Gastrocnemius medialis (tissue), 4 donors: ENCODE results near the gene MAOA.

ENCODE experiments used
- CTCF ChIP-seq, 5 experiments: fragments of 450-650 bp in 3 of 5; fragments of 200-600 bp in 2 of 5; sonication (generic) in 2 of 5; IDR thresholded peaks in 4 of 5; conservative IDR thresholded peaks in 1 of 5; 1 replicate in 4 of 5; 2 replicates in 1 of 5; pipeline ENCODE4 v1.5.1; 2016 to 2019; ENCODE audit warnings: antibody characterized with exemption in 5 of 5, mild to moderate bottlenecking in 3 of 5, moderate library complexity in 3 of 5
- POLR2A ChIP-seq, 2 donors: fragments of 450-650 bp; IDR thresholded peaks; one replicate each; pipeline ENCODE4 v1.6.1; 2017; ENCODE audit warnings: antibody characterized with exemption in 2 of 2, mild to moderate bottlenecking in 2 of 2, moderate library complexity in 2 of 2

DNA sequence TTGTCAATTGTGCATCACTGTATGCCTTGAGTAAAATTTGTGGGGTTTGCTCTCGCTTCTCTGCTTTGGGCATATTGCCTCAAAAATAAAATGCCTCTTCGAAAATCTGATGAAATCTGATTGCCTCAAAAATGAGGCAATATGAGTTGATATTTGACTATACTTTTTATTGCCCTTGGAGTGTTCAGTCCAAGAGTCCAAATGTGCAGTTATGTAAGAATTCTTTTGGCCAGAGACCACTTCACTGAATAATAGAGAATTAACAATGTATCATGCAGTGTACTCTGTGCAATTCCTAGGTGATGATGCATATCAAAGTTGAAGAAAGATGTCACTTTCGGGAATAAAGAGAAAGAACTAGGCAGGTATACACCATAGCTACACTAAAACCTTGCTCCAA, 8.6 kb downstream of the MAOA start:
- TF ChIP-seq CTCF (IDR thresholded peaks at IDR 0.05 in 4 of 5, conservative IDR thresholded peaks at IDR 0.05 in 1 of 5) (no peak), POLR2A (IDR thresholded peaks at IDR 0.05) (no peak)
